ENCODE results near the gene ACTMAP. TPM values are rescaled to one million over a fixed set of nuclear protein-coding genes. Genes with fewer than 3 reads are reported as not detected.
"Not testable (repeated sequence)": the region's sequence is repeated elsewhere in the genome, so short reads cannot be mapped to it uniquely, and the experiment has no call there.

ACTMAP gene
- total RNA-seq, 1 donor from 2014 or later, result 12.7 TPM

- TF ChIP-seq CTCF (IDR thresholded peaks at IDR 0.05), result no peak
- POLR2A ChIA-PET, result interaction anchor here (0.7 to 6.7 kb wide), 9 partner anchors 8 to 1360 kb away, joined by 3 to 351 read pairs (median 50); partner anchors contain the start of genes ACTMAP, COQ8B, EGLN2 and HNRNPUL1
- intact Hi-C loops (cut with micrococcal nuclease), result loop anchor here (2.0 to 10.0 kb wide), 4 partner anchors 172 to 1178 kb away; partner anchors contain the start of genes AKT2 and RABAC1
- Mint-ChIP-seq H3K4me3 (peak overlapping the region; percentile 15), H3K27me3 (no peaks in the 10 kb centered on the region), H3K27ac (peak overlapping the region; percentile 99), H3K9me3 (no peaks in the 10 kb centered on the region), H3K4me1 (peaks cover 68% of the 10 kb centered on the region), H3K36me3 (ENCODE audit: low read depth) (peaks cover 34% of the 10 kb centered on the region)
- CTCF ChIA-PET, result interaction anchor here (3.8 to 4.1 kb wide), 2 partner anchors 24 to 31 kb away, joined by 23 to 25 read pairs; partner anchors contain the start of genes ACTMAP and SNRPA
- ATAC-seq (ENCODE audit: low read depth) (no peak), DNase-seq (no peak)
Observed at GRCh38 chr19:40776364-40776763, 26.1 kb upstream of the ACTMAP start.

- Mint-ChIP-seq H3K9me3 (peaks cover 4% of the 10 kb centered on the region), H3K36me3 (ENCODE audit: low read depth) (peaks cover 37% of the 10 kb centered on the region), H3K27me3 (no peaks in the 10 kb centered on the region), H3K27ac (peak overlapping the region; percentile 30), H3K4me3 (peak overlapping the region; percentile 44), H3K4me1 (peaks cover 67% of the 10 kb centered on the region)
- CTCF ChIA-PET, result interaction anchor here (4.1 kb wide), 1 partner anchor 31 kb away, joined by 23 read pairs; no protein-coding TSS in a partner anchor
- POLR2A ChIA-PET, result interaction anchor here (3.5 to 6.7 kb wide), 3 partner anchors 23 to 488 kb away, joined by 37 to 351 read pairs (median 287); partner anchors contain the start of genes ACTMAP, EGLN2, HNRNPUL1 and SNRPA
- TF ChIP-seq CTCF (IDR thresholded peaks at IDR 0.05), result no peak
- ATAC-seq (ENCODE audit: low read depth), result no peak
- no peak for DNase-seq
- intact Hi-C loops (cut with micrococcal nuclease), result loop anchor here (2.0 to 10.0 kb wide), 4 partner anchors 171 to 1179 kb away; partner anchors contain the start of genes AKT2 and RABAC1
Observed at GRCh38 chr19:40775632-40776022, 25.4 kb upstream of the ACTMAP start.

- CTCF ChIA-PET, result no interaction called here
- intact Hi-C loops (cut with micrococcal nuclease), result loop anchor here (5.0 to 10.0 kb wide), 3 partner anchors 373 to 1180 kb away; partner anchors contain the start of genes AKT2 and RABAC1
- DNase-seq (no peak), ATAC-seq (ENCODE audit: low read depth) (no peak)
- POLR2A ChIA-PET, result interaction anchor here (0.6 to 6.7 kb wide), 3 partner anchors 22 to 59 kb away, joined by 4 to 351 read pairs (median 287); partner anchors contain the start of genes ACTMAP, EGLN2 and SNRPA
- no peak for TF ChIP-seq CTCF (IDR thresholded peaks at IDR 0.05)
- Mint-ChIP-seq H3K4me3 (peak within 1 kb of the TSS; percentile 44), H3K27me3 (no peaks in the 10 kb centered on the region), H3K36me3 (ENCODE audit: low read depth) (peaks cover 35% of the 10 kb centered on the region), H3K4me1 (peaks cover 62% of the 10 kb centered on the region), H3K27ac (peak within 1 kb of the TSS; percentile 53), H3K9me3 (peaks cover 4% of the 10 kb centered on the region)
Observed at GRCh38 chr19:40774916-40775631, 24.8 kb upstream of the ACTMAP start, which contains the start of gene MIA. MIA (plus strand) TSS chr19:40775521; CDS start chr19:40775543, 22 bp downstream.

- peak overlapping the region; percentile 32 for H3K27ac Mint-ChIP-seq
- H3K4me1 Mint-ChIP-seq, result peaks cover 31% of the 10 kb centered on the region
- intact Hi-C loops (cut with micrococcal nuclease), result loop anchor here (10.0 kb wide), 2 partner anchors 486 to 1184 kb away; partner anchors contain the start of genes AKT2 and RABAC1
- H3K27me3 Mint-ChIP-seq; DNase-seq; CTCF ChIA-PET; H3K4me3 Mint-ChIP-seq; ATAC-seq (ENCODE audit: low read depth); H3K9me3 Mint-ChIP-seq: not testable (repeated sequence)
- peaks cover 37% of the 10 kb centered on the region for H3K36me3 Mint-ChIP-seq (ENCODE audit: low read depth)
- POLR2A ChIA-PET, result interaction anchor here (0.7 to 2.9 kb wide), 5 partner anchors 13 to 29 kb away, joined by 3 to 11 read pairs (median 3); partner anchors contain the start of genes ACTMAP and SNRPA
Observed at GRCh38 chr19:40771101-40771862, 21.0 kb upstream of the ACTMAP start.

- Mint-ChIP-seq H3K4me3 (no peak overlapping the region), H3K36me3 (ENCODE audit: low read depth) (peaks cover 60% of the 10 kb centered on the region), H3K9me3 (peaks cover 4% of the 10 kb centered on the region), H3K27ac (no peak overlapping the region), H3K4me1 (peaks cover 9% of the 10 kb centered on the region), H3K27me3 (no peaks in the 10 kb centered on the region)
- ChIA-PET POLR2A (interaction anchor here (2.4 kb wide), 1 partner anchor 9 kb away, joined by 19 read pairs; the partner anchor contains the start of gene RAB4B), CTCF (no interaction called here)
- ATAC-seq (ENCODE audit: low read depth) (no peak), DNase-seq (no peak)
- intact Hi-C loops (cut with micrococcal nuclease), result no loop called here
- TF ChIP-seq CTCF (IDR thresholded peaks at IDR 0.05), result no peak
Observed at GRCh38 chr19:40768869-40769268, 18.6 kb upstream of the ACTMAP start.

GRCh38 chr19:40766385-40766784 lies 16.1 kb upstream of the ACTMAP start:
- CTCF ChIA-PET; H3K27me3 Mint-ChIP-seq; H3K4me1 Mint-ChIP-seq; intact Hi-C loops (cut with micrococcal nuclease); DNase-seq; H3K4me3 Mint-ChIP-seq; H3K9me3 Mint-ChIP-seq; ATAC-seq (ENCODE audit: low read depth); H3K27ac Mint-ChIP-seq: not testable (repeated sequence)
- peaks cover 79% of the 10 kb centered on the region for H3K36me3 Mint-ChIP-seq (ENCODE audit: low read depth)
- POLR2A ChIA-PET, result interaction anchor here (0.6 to 0.8 kb wide), 2 partner anchors 10 to 12 kb away, joined by 4 read pairs; partner anchors contain the start of gene RAB4B
